Urinary bladder (tissue), 2 donors: ENCODE measurements around the gene KRT34. TPM values are rescaled to one million over a fixed set of nuclear protein-coding genes. Genes with fewer than 3 reads are reported as not detected.

ENCODE experiments used
- polyA plus RNA-seq: library from polyadenylated mRNA; stranded (reverse); fragments of 200-250 nt; gene quantifications from one replicate; pipeline ENCODE4 v1.2.3, GENCODE V29; 2013
- total RNA-seq: library from RNA; depleted of rRNA; stranded (reverse); fragments of >200 nt; gene quantifications from one replicate; pipeline ENCODE4 v1.2.3, GENCODE V29; 2014
- donor health status: healthy.

KRT34 gene
- total and polyA plus RNA-seq, 2 donors: not detected

Other genes starting within 250 kb of the KRT34 start
Only the 30 nearest of the 32 such genes appear.
- not detected for gene KRTAP4-5, start 232.5 kb downstream of the KRT34 start, total RNA-seq
- not detected for gene KRTAP4-5, start 232.5 kb downstream of the KRT34 start, polyA plus RNA-seq
- gene KRTAP4-4, start 221.6 kb downstream of the KRT34 start, total RNA-seq: not detected
- gene KRTAP4-4, start 221.6 kb downstream of the KRT34 start, polyA plus RNA-seq: not detected
- gene KRTAP4-3, start 214.1 kb downstream of the KRT34 start, total RNA-seq: not detected
- not detected for gene KRTAP4-3, start 214.1 kb downstream of the KRT34 start, polyA plus RNA-seq
- not detected for gene KRTAP4-2, start 204.1 kb downstream of the KRT34 start, total RNA-seq
- gene KRTAP4-2, start 204.1 kb downstream of the KRT34 start, polyA plus RNA-seq: not detected
- gene KRTAP4-1, start 197.4 kb downstream of the KRT34 start, total RNA-seq: not detected
- gene KRTAP4-1, start 197.4 kb downstream of the KRT34 start, polyA plus RNA-seq: not detected
- not detected for gene KRTAP9-1, start 192.4 kb downstream of the KRT34 start, total RNA-seq
- not detected for gene KRTAP9-1, start 192.4 kb downstream of the KRT34 start, polyA plus RNA-seq
- gene KRTAP9-2, start 155.7 kb downstream of the KRT34 start, total RNA-seq: not detected
- not detected for gene KRTAP9-2, start 155.7 kb downstream of the KRT34 start, polyA plus RNA-seq
- gene KRTAP9-3, start 149.9 kb downstream of the KRT34 start, total RNA-seq: not detected
- not detected for gene KRTAP9-3, start 149.9 kb downstream of the KRT34 start, polyA plus RNA-seq
- gene KRTAP9-8, start 144.3 kb downstream of the KRT34 start, total RNA-seq: not detected
- gene KRTAP9-8, start 144.3 kb downstream of the KRT34 start, polyA plus RNA-seq: not detected
- not detected for gene KRTAP9-4, start 132.6 kb downstream of the KRT34 start, total RNA-seq
- not detected for gene KRTAP9-4, start 132.6 kb downstream of the KRT34 start, polyA plus RNA-seq
- gene KRTAP9-9, start 126.9 kb downstream of the KRT34 start, total RNA-seq: not detected
- not detected for gene KRTAP9-9, start 126.9 kb downstream of the KRT34 start, polyA plus RNA-seq
- not detected for gene KRTAP9-6, start 116.9 kb downstream of the KRT34 start, total RNA-seq
- gene KRTAP9-6, start 116.9 kb downstream of the KRT34 start, polyA plus RNA-seq: not detected
- not detected for gene KRTAP9-7, start 106.6 kb downstream of the KRT34 start, total RNA-seq
- not detected for gene KRTAP9-7, start 106.6 kb downstream of the KRT34 start, polyA plus RNA-seq
- not detected for gene KRTAP29-1, start 79.5 kb downstream of the KRT34 start, total RNA-seq
- not detected for gene KRTAP29-1, start 79.5 kb downstream of the KRT34 start, polyA plus RNA-seq
- not detected for gene KRTAP16-1, start 73.0 kb downstream of the KRT34 start, total RNA-seq
- gene KRTAP16-1, start 73.0 kb downstream of the KRT34 start, polyA plus RNA-seq: not detected
- gene KRTAP17-1, start 66.6 kb downstream of the KRT34 start, total RNA-seq: not detected
- gene KRTAP17-1, start 66.6 kb downstream of the KRT34 start, polyA plus RNA-seq: not detected
- gene KRT33A, start 31.5 kb downstream of the KRT34 start, total RNA-seq: not detected
- not detected for gene KRT33A, start 31.5 kb downstream of the KRT34 start, polyA plus RNA-seq
- not detected for gene KRT33B, start 12.5 kb downstream of the KRT34 start, total RNA-seq
- not detected for gene KRT33B, start 12.5 kb downstream of the KRT34 start, polyA plus RNA-seq
- 0.16 TPM for gene KRT31, start 15.3 kb upstream of the KRT34 start, total RNA-seq
- gene KRT31, start 15.3 kb upstream of the KRT34 start, polyA plus RNA-seq: not detected
- gene KRT37, start 42.3 kb upstream of the KRT34 start, total RNA-seq: not detected
- not detected for gene KRT37, start 42.3 kb upstream of the KRT34 start, polyA plus RNA-seq
- not detected for gene KRT38, start 58.7 kb upstream of the KRT34 start, total RNA-seq
- gene KRT38, start 58.7 kb upstream of the KRT34 start, polyA plus RNA-seq: not detected
- gene KRT32, start 85.1 kb upstream of the KRT34 start, total RNA-seq: not detected
- not detected for gene KRT32, start 85.1 kb upstream of the KRT34 start, polyA plus RNA-seq
- not detected for gene KRT35, start 98.8 kb upstream of the KRT34 start, total RNA-seq
- not detected for gene KRT35, start 98.8 kb upstream of the KRT34 start, polyA plus RNA-seq
- not detected for gene KRT36, start 107.6 kb upstream of the KRT34 start, total RNA-seq
- gene KRT36, start 107.6 kb upstream of the KRT34 start, polyA plus RNA-seq: not detected
- 356 TPM for gene KRT13, start 123.3 kb upstream of the KRT34 start, total RNA-seq
- 401 TPM for gene KRT13, start 123.3 kb upstream of the KRT34 start, polyA plus RNA-seq
- 4.7 TPM for gene KRT15, start 136.6 kb upstream of the KRT34 start, total RNA-seq
- 11.9 TPM for gene KRT15, start 136.6 kb upstream of the KRT34 start, polyA plus RNA-seq
- gene KRT19, start 146.0 kb upstream of the KRT34 start, total RNA-seq: 299 TPM
- 418 TPM for gene KRT19, start 146.0 kb upstream of the KRT34 start, polyA plus RNA-seq
- not detected for gene KRT9, start 189.8 kb upstream of the KRT34 start, total RNA-seq
- gene KRT9, start 189.8 kb upstream of the KRT34 start, polyA plus RNA-seq: not detected
- gene KRT14, start 204.6 kb upstream of the KRT34 start, total RNA-seq: not detected
- gene KRT14, start 204.6 kb upstream of the KRT34 start, polyA plus RNA-seq: 0.14 TPM
- gene KRT16, start 230.5 kb upstream of the KRT34 start, total RNA-seq: not detected
- gene KRT16, start 230.5 kb upstream of the KRT34 start, polyA plus RNA-seq: 0.20 TPM